ENCODE results near the gene PTPRM.

The PTPRM gene

GRCh38 chr18:7815787-7816186 is 248.7 kb downstream of the PTPRM start:
- H3K27ac ChIP-seq (ENCODE audit: low read depth in 2 of 2, low read length in 2 of 2): no peak overlapping the region

DNA sequence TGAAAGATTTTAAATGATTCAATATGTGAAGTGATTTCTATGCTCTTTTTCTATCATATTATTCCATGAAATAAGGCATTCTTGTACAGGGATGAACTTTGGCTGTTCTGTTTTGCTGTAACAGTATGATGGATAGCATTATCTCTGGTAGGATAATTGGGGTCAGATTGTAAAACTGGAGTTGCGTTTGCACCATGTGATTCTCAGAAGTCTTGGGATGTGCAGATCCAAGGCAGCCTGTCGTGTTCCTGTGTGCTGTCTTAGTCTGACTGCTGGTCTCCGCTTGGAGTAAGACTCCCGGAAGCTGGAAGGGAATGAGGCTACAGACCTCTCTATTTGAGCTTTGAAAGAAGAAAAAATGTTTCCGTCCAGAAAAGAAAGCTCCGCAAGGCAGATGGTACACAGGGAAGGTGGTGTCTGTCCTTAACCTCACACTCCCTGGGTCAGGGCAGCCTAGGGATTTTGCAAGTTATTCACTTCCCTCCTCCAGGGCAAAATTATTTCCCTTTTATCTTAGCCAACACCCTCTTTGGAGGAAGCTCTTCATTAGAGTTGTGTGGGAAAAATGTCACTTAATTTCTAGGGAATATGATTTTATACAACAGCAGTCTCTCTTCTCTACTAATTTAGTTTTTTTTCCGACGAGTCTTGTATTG is 250.6 kb downstream of the PTPRM start:
- no peaks in the 10 kb centered on the region for H3K9me3 ChIP-seq (ENCODE audit: control insufficient read depth in 2 of 2, low read length in 2 of 2)
- H3K27ac ChIP-seq (ENCODE audit: low read depth in 2 of 2, low read length in 2 of 2): no peak overlapping the region
- no peaks in the 10 kb centered on the region for H3K36me3 ChIP-seq (ENCODE audit: control insufficient read depth in 2 of 2, insufficient read depth in 2 of 2, low read length in 2 of 2)
- no peak overlapping the region for H3K9ac ChIP-seq (ENCODE audit: low read depth in 1 of 2, low read length in 2 of 2)
- H3K4me1 ChIP-seq (ENCODE audit: control insufficient read depth in 2 of 2, insufficient read depth in 2 of 2, low read length in 2 of 2): no peaks in the 10 kb centered on the region
- H3K27me3 ChIP-seq (ENCODE audit: control insufficient read depth in 2 of 2, insufficient read depth in 2 of 2, low read length in 2 of 2): no peaks in the 10 kb centered on the region
- no peak overlapping the region for H3K4me3 ChIP-seq (ENCODE audit: low read length in 2 of 2)

More at GRCh38 chr18:7815787-7816186, 248.7 kb downstream of the PTPRM start:
- no peak overlapping the region for H3K4me3 ChIP-seq (ENCODE audit: low read length in 2 of 2)
- H3K27me3 ChIP-seq (ENCODE audit: control insufficient read depth in 2 of 2, insufficient read depth in 2 of 2, low read length in 2 of 2): no peaks in the 10 kb centered on the region
- H3K4me1 ChIP-seq (ENCODE audit: control insufficient read depth in 2 of 2, insufficient read depth in 2 of 2, low read length in 2 of 2): no peaks in the 10 kb centered on the region
- no peaks in the 10 kb centered on the region for H3K36me3 ChIP-seq (ENCODE audit: control insufficient read depth in 2 of 2, insufficient read depth in 2 of 2, low read length in 2 of 2)
- H3K9me3 ChIP-seq (ENCODE audit: control insufficient read depth in 2 of 2, low read length in 2 of 2): no peaks in the 10 kb centered on the region
- H3K9ac ChIP-seq (ENCODE audit: low read depth in 1 of 2, low read length in 2 of 2): no peak overlapping the region

DNA sequence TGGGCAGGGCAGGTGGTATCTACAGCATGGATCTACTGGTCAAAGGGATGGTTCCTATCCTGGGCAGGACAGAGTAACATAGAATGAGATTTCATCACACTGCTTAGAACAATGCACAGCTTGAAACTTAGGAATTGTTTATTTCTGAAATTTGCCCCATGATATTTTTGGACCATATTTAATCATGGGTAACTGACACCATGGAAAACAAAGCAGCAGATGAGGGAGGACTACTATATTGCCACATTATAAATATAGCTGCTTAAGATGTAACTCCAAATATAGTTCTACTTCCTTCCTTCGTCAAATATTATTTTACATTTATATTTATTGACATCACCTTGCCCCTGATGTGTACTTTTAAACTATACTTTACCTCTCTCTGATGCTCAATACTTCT is 254.7 kb downstream of the PTPRM start:
- H3K27me3 ChIP-seq (ENCODE audit: control insufficient read depth in 2 of 2, insufficient read depth in 2 of 2, low read length in 2 of 2): no peaks in the 10 kb centered on the region
- H3K9ac ChIP-seq (ENCODE audit: low read depth in 1 of 2, low read length in 2 of 2): no peak overlapping the region
- no peak overlapping the region for H3K27ac ChIP-seq (ENCODE audit: low read depth in 2 of 2, low read length in 2 of 2)
- H3K4me3 ChIP-seq (ENCODE audit: low read length in 2 of 2): no peak overlapping the region
- no peaks in the 10 kb centered on the region for H3K36me3 ChIP-seq (ENCODE audit: control insufficient read depth in 2 of 2, insufficient read depth in 2 of 2, low read length in 2 of 2)
- no peaks in the 10 kb centered on the region for H3K4me1 ChIP-seq (ENCODE audit: control insufficient read depth in 2 of 2, insufficient read depth in 2 of 2, low read length in 2 of 2)
- no peaks in the 10 kb centered on the region for H3K9me3 ChIP-seq (ENCODE audit: control insufficient read depth in 2 of 2, low read length in 2 of 2)

- peak overlapping the region in 1 of 2 donors; percentile 24 for H3K4me3 ChIP-seq (ENCODE audit: low read length in 2 of 2)
- H3K27ac ChIP-seq (ENCODE audit: low read depth in 2 of 2, low read length in 2 of 2): no peak overlapping the region
- no peaks in the 10 kb centered on the region for H3K27me3 ChIP-seq (ENCODE audit: control insufficient read depth in 2 of 2, insufficient read depth in 2 of 2, low read length in 2 of 2)
- H3K9me3 ChIP-seq (ENCODE audit: control insufficient read depth in 2 of 2, low read length in 2 of 2): no peaks in the 10 kb centered on the region
- no peaks in the 10 kb centered on the region for H3K4me1 ChIP-seq (ENCODE audit: control insufficient read depth in 2 of 2, insufficient read depth in 2 of 2, low read length in 2 of 2)
- no peak overlapping the region for H3K9ac ChIP-seq (ENCODE audit: low read depth in 1 of 2, low read length in 2 of 2)
- H3K36me3 ChIP-seq (ENCODE audit: control insufficient read depth in 2 of 2, insufficient read depth in 2 of 2, low read length in 2 of 2): no peaks in the 10 kb centered on the region
Observed at GRCh38 chr18:7822435-7823331, 255.6 kb downstream of the PTPRM start.

- Histone ChIP-seq H3K4me1 (ENCODE audit: control insufficient read depth in 2 of 2, insufficient read depth in 2 of 2, low read length in 2 of 2) (no peaks in the 10 kb centered on the region), H3K27me3 (ENCODE audit: control insufficient read depth in 2 of 2, insufficient read depth in 2 of 2, low read length in 2 of 2) (no peaks in the 10 kb centered on the region), H3K9me3 (ENCODE audit: control insufficient read depth in 2 of 2, low read length in 2 of 2) (no peaks in the 10 kb centered on the region), H3K9ac (ENCODE audit: low read depth in 1 of 2, low read length in 2 of 2) (no peak overlapping the region), H3K4me3 (ENCODE audit: low read length in 2 of 2) (no peak overlapping the region), H3K27ac (ENCODE audit: low read depth in 2 of 2, low read length in 2 of 2) (no peak overlapping the region), H3K36me3 (ENCODE audit: control insufficient read depth in 2 of 2, insufficient read depth in 2 of 2, low read length in 2 of 2) (no peaks in the 10 kb centered on the region)
Observed at GRCh38 chr18:7824970-7825369, 257.9 kb downstream of the PTPRM start.

- H3K9me3 ChIP-seq (ENCODE audit: control insufficient read depth in 2 of 2, low read length in 2 of 2): no peaks in the 10 kb centered on the region
- no peak overlapping the region for H3K4me3 ChIP-seq (ENCODE audit: low read length in 2 of 2)
- no peaks in the 10 kb centered on the region for H3K36me3 ChIP-seq (ENCODE audit: control insufficient read depth in 2 of 2, insufficient read depth in 2 of 2, low read length in 2 of 2)
- no peak overlapping the region for H3K9ac ChIP-seq (ENCODE audit: low read depth in 1 of 2, low read length in 2 of 2)
- H3K27me3 ChIP-seq (ENCODE audit: control insufficient read depth in 2 of 2, insufficient read depth in 2 of 2, low read length in 2 of 2): no peaks in the 10 kb centered on the region
- no peak overlapping the region for H3K27ac ChIP-seq (ENCODE audit: low read depth in 2 of 2, low read length in 2 of 2)
- H3K4me1 ChIP-seq (ENCODE audit: control insufficient read depth in 2 of 2, insufficient read depth in 2 of 2, low read length in 2 of 2): no peaks in the 10 kb centered on the region
Observed at GRCh38 chr18:7830468-7830867, 263.4 kb downstream of the PTPRM start.

GRCh38 chr18:7839548-7839947 is 272.4 kb downstream of the PTPRM start:
- no peaks in the 10 kb centered on the region for H3K36me3 ChIP-seq (ENCODE audit: control insufficient read depth in 2 of 2, insufficient read depth in 2 of 2, low read length in 2 of 2)
- H3K27me3 ChIP-seq (ENCODE audit: control insufficient read depth in 2 of 2, insufficient read depth in 2 of 2, low read length in 2 of 2): no peaks in the 10 kb centered on the region
- H3K9me3 ChIP-seq (ENCODE audit: control insufficient read depth in 2 of 2, low read length in 2 of 2): peaks cover 0 to 2% of the 10 kb centered on the region in 2 donors
- no peak overlapping the region for H3K9ac ChIP-seq (ENCODE audit: low read depth in 1 of 2, low read length in 2 of 2)
- no peak overlapping the region for H3K27ac ChIP-seq (ENCODE audit: low read depth in 2 of 2, low read length in 2 of 2)
- no peak overlapping the region for H3K4me3 ChIP-seq (ENCODE audit: low read length in 2 of 2)
- no peaks in the 10 kb centered on the region for H3K4me1 ChIP-seq (ENCODE audit: control insufficient read depth in 2 of 2, insufficient read depth in 2 of 2, low read length in 2 of 2)

- Histone ChIP-seq H3K9ac (ENCODE audit: low read depth in 1 of 2, low read length in 2 of 2) (no peak overlapping the region), H3K27ac (ENCODE audit: low read depth in 2 of 2, low read length in 2 of 2) (no peak overlapping the region), H3K36me3 (ENCODE audit: control insufficient read depth in 2 of 2, insufficient read depth in 2 of 2, low read length in 2 of 2) (no peaks in the 10 kb centered on the region), H3K9me3 (ENCODE audit: control insufficient read depth in 2 of 2, low read length in 2 of 2) (peaks cover 0 to 2% of the 10 kb centered on the region in 2 donors), H3K4me1 (ENCODE audit: control insufficient read depth in 2 of 2, insufficient read depth in 2 of 2, low read length in 2 of 2) (no peaks in the 10 kb centered on the region), H3K4me3 (ENCODE audit: low read length in 2 of 2) (no peak overlapping the region), H3K27me3 (ENCODE audit: control insufficient read depth in 2 of 2, insufficient read depth in 2 of 2, low read length in 2 of 2) (no peaks in the 10 kb centered on the region)
Observed at GRCh38 chr18:7840411-7840810, 273.3 kb downstream of the PTPRM start.

DNA sequence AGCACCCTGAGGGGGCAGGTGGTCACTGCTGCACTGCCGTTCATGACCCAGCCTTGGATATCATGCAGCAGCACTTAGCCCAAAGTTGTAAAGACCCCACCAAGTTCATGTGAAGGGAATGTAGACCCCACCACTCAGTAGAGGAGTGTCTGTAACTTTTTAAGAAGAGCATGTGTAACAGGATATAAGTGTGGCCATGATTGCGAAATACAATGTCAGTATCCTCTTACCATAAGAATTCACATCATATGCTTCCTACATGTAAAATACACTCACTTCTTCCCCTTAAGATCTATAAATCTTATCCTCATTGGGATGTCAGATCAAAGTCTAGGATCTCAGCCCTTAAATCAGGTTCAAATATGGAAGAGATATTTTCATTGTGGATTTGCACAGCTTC is 276.9 kb downstream of the PTPRM start:
- H3K9me3 ChIP-seq (ENCODE audit: control insufficient read depth in 2 of 2, low read length in 2 of 2): peaks cover 0 to 2% of the 10 kb centered on the region in 2 donors
- H3K27me3 ChIP-seq (ENCODE audit: control insufficient read depth in 2 of 2, insufficient read depth in 2 of 2, low read length in 2 of 2): no peaks in the 10 kb centered on the region
- no peaks in the 10 kb centered on the region for H3K36me3 ChIP-seq (ENCODE audit: control insufficient read depth in 2 of 2, insufficient read depth in 2 of 2, low read length in 2 of 2)
- H3K27ac ChIP-seq (ENCODE audit: low read depth in 2 of 2, low read length in 2 of 2): no peak overlapping the region
- H3K9ac ChIP-seq (ENCODE audit: low read depth in 1 of 2, low read length in 2 of 2): no peak overlapping the region
- no peak overlapping the region for H3K4me3 ChIP-seq (ENCODE audit: low read length in 2 of 2)
- no peaks in the 10 kb centered on the region for H3K4me1 ChIP-seq (ENCODE audit: control insufficient read depth in 2 of 2, insufficient read depth in 2 of 2, low read length in 2 of 2)

DNA sequence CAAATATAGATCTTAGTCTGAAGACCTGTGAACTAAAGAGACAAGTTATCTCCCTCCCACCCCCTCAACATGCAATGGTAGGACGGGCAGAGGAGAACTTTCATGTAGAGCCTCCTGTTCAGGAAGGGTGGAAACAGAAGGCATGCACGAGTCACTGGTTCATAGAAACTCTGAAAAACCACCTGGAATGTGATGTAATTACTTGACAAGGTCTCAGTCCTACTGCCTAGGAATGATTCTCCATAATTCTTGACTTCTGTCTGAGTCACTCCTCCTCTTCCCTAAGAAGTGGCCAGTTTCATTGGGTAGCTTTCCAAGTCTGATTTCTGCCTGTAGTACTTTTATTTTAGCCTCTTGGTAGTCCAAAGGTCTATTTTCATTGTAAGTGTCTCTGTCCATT is 277.3 kb downstream of the PTPRM start:
- Histone ChIP-seq H3K4me1 (ENCODE audit: control insufficient read depth in 2 of 2, insufficient read depth in 2 of 2, low read length in 2 of 2) (no peaks in the 10 kb centered on the region), H3K9me3 (ENCODE audit: control insufficient read depth in 2 of 2, low read length in 2 of 2) (peaks cover 0 to 2% of the 10 kb centered on the region in 2 donors), H3K36me3 (ENCODE audit: control insufficient read depth in 2 of 2, insufficient read depth in 2 of 2, low read length in 2 of 2) (no peaks in the 10 kb centered on the region), H3K4me3 (ENCODE audit: low read length in 2 of 2) (no peak overlapping the region), H3K9ac (ENCODE audit: low read depth in 1 of 2, low read length in 2 of 2) (no peak overlapping the region), H3K27me3 (ENCODE audit: control insufficient read depth in 2 of 2, insufficient read depth in 2 of 2, low read length in 2 of 2) (no peaks in the 10 kb centered on the region), H3K27ac (ENCODE audit: low read depth in 2 of 2, low read length in 2 of 2) (no peak overlapping the region)
